IMR-90 (cell line): ENCODE data around the gene NPBWR2. TPM values are rescaled to one million over a fixed set of nuclear protein-coding genes. Genes with fewer than 3 reads are reported as not detected.
A peak's percentile ranks its signal among the peaks of the same experiment; 100 is the strongest.

Experiments
- ATAC-seq: fragments of 200-7000 bp; cut with Tn5 transposase; 2 replicates; pipeline ENCODE4 v1.9.1; 2020; ENCODE audit warnings: low read depth, mild to moderate bottlenecking, moderate library complexity
- BruUV-seq: library from RNA; stranded (reverse); fragments of 400-500 nt; replicated peaks from 2 replicates; lab custom pipeline; 2021; lab: Mats Ljungman, UMichigan
- CTCF ChIA-PET: fragments of 300-600 bp; formaldehyde crosslinking; extraction: SDS; loops from one replicate; lab custom pipeline; 2021; ENCODE audit warnings: antibody characterized with exemption; lab: Yijun Ruan, JAX
- POLR2A ChIA-PET: fragments of 300-600 bp; sonication (Branson Sonifier 250); formaldehyde crosslinking; loops from one replicate; lab custom pipeline; 2022; ENCODE audit warnings: antibody characterized with exemption; ENCODE audit not compliant: unreplicated experiment; lab: Charles Lee
- DNase-seq: peaks from one replicate; pipeline ENCODE4 v3.0.0; 2013
- H2AFZ ChIP-seq: replicated peaks from 2 replicates; pipeline ENCODE3; 2013; ENCODE audit warnings: low read length, mild to moderate bottlenecking; ENCODE audit not compliant: poor library complexity
- H2AK5ac ChIP-seq: 2 replicates; pipeline ENCODE4 v1.6.1; 2013; ENCODE audit warnings: low read depth, low read length, inconsistent platforms
- H2AK9ac ChIP-seq: replicated peaks from 2 replicates; pipeline ENCODE3; 2013; ENCODE audit warnings: mild to moderate bottlenecking, low read depth, low read length, moderate library complexity; ENCODE audit not compliant: poor library complexity
- H2BK120ac ChIP-seq: 2 replicates; pipeline ENCODE4 v1.6.1; 2013; ENCODE audit warnings: low read depth, low read length, inconsistent platforms
- H2BK15ac ChIP-seq: 3 replicates; pipeline ENCODE4 v1.6.1; 2013; ENCODE audit warnings: low read depth, low read length, inconsistent platforms
- H2BK20ac ChIP-seq: 2 replicates; pipeline ENCODE4 v1.6.1; 2013; ENCODE audit warnings: low read depth, mild to moderate bottlenecking, inconsistent platforms, low read length, moderate library complexity
- H2BK5ac ChIP-seq: 2 replicates; pipeline ENCODE4 v1.6.1; 2013; ENCODE audit warnings: mild to moderate bottlenecking, low read depth, low read length, inconsistent platforms; ENCODE audit not compliant: poor library complexity, severe bottlenecking
- H3K14ac ChIP-seq: replicated peaks from 2 replicates; pipeline ENCODE4 v1.6.1; 2013; ENCODE audit warnings: low read depth, low read length, inconsistent platforms
- H3K18ac ChIP-seq: 2 replicates; pipeline ENCODE4 v1.6.1; 2013; ENCODE audit warnings: low read depth, low read length, control low read depth
- H3K23ac ChIP-seq: 2 replicates; pipeline ENCODE4 v1.6.1; 2013; ENCODE audit warnings: low read depth, low read length, inconsistent platforms
- H3K27ac ChIP-seq: 2 replicates; pipeline ENCODE4 v1.5.1; 2013; ENCODE audit warnings: mild to moderate bottlenecking, control low read depth, low read length; ENCODE audit not compliant: insufficient read depth
- H3K27me3 ChIP-seq: 2 replicates; pipeline ENCODE4 v1.6.1; 2013; ENCODE audit warnings: low read length; ENCODE audit not compliant: control insufficient read depth, insufficient read depth
- H3K36me3 ChIP-seq: 2 replicates; pipeline ENCODE4 v1.6.1; 2013; ENCODE audit warnings: low read length, mixed read lengths; ENCODE audit not compliant: control insufficient read depth, insufficient read depth
- H3K4ac ChIP-seq: 2 replicates; pipeline ENCODE4 v1.6.1; 2013; ENCODE audit warnings: low read depth, low read length, inconsistent platforms
- H3K4me1 ChIP-seq: 2 replicates; pipeline ENCODE4 v1.6.1; 2013; ENCODE audit warnings: low read length, mixed read lengths; ENCODE audit not compliant: control insufficient read depth, insufficient read depth
- H3K4me2 ChIP-seq: 2 replicates; pipeline ENCODE4 v1.6.1; 2013; ENCODE audit warnings: low read depth, mild to moderate bottlenecking, control low read depth, low read length, moderate library complexity
- H3K4me3 ChIP-seq: 2 replicates; pipeline ENCODE4 v1.5.1; 2013; ENCODE audit warnings: low read depth, mild to moderate bottlenecking, control low read depth, low read length, moderate library complexity; ENCODE audit not compliant: insufficient read depth
- H3K56ac ChIP-seq: 2 replicates; pipeline ENCODE4 v1.6.1; 2013; ENCODE audit warnings: low read length, inconsistent platforms; ENCODE audit not compliant: insufficient read depth; ENCODE audit errors: extremely low read depth
- H3K79me1 ChIP-seq, 2 experiments: 2 replicates each; pipeline ENCODE4 v1.6.1; 2013; ENCODE audit warnings: low read length in 2 of 2, inconsistent platforms in 1 of 2, low read depth in 1 of 2
- H3K9ac ChIP-seq: 2 replicates; pipeline ENCODE4 v1.6.1; 2013; ENCODE audit warnings: low read depth, low read length, control low read depth
- H3K9me1 ChIP-seq: 2 replicates; pipeline ENCODE4 v1.6.1; 2013; ENCODE audit warnings: low read length, inconsistent platforms; ENCODE audit not compliant: insufficient read depth
- H3K9me3 ChIP-seq: 2 replicates; pipeline ENCODE4 v1.6.1; 2013; ENCODE audit warnings: low read length; ENCODE audit not compliant: control insufficient read depth, insufficient read depth
- H4K20me1 ChIP-seq: 2 replicates; pipeline ENCODE4 v1.6.1; 2013; ENCODE audit warnings: low read length, inconsistent platforms; ENCODE audit not compliant: insufficient read depth
- H4K5ac ChIP-seq: 2 replicates; pipeline ENCODE4 v1.6.1; 2013; ENCODE audit warnings: mild to moderate bottlenecking, low read depth, low read length, control low read depth
- H4K8ac ChIP-seq, 2 experiments: 2 replicates each; pipeline ENCODE4 v1.6.1; 2013; ENCODE audit warnings: low read depth in 2 of 2, low read length in 2 of 2, control low read depth in 1 of 2, inconsistent platforms in 1 of 2
- H4K91ac ChIP-seq: 2 replicates; pipeline ENCODE4 v1.6.1; 2013; ENCODE audit warnings: low read depth, low read length, inconsistent platforms; ENCODE audit not compliant: insufficient read depth
- CEBPB ChIP-seq: IDR thresholded peaks from 2 replicates; pipeline ENCODE4 v1.6.1; 2012; ENCODE audit warnings: low read depth, low read length, improper control_type of control experiment
- CHD1 ChIP-seq: IDR thresholded peaks from 2 replicates; pipeline ENCODE4 v1.6.1; 2012; ENCODE audit warnings: low read depth, low read length, improper control_type of control experiment
- ELK1 ChIP-seq: fragments of 150-350 bp; IDR thresholded peaks from 2 replicates; pipeline ENCODE4 v1.6.1; 2016; ENCODE audit warnings: low read depth, mild to moderate bottlenecking, low read length, moderate library complexity, borderline replicate concordance
- MAFK ChIP-seq: IDR thresholded peaks from 2 replicates; pipeline ENCODE4 v1.6.1; 2012; ENCODE audit warnings: low read depth, low read length, improper control_type of control experiment
- MAZ ChIP-seq: IDR thresholded peaks from 2 replicates; pipeline ENCODE4 v1.6.1; 2012; ENCODE audit warnings: low read depth, mild to moderate bottlenecking, low read length, improper control_type of control experiment, moderate library complexity, borderline replicate concordance
- MXI1 ChIP-seq: IDR thresholded peaks from 2 replicates; pipeline ENCODE4 v1.6.1; 2012; ENCODE audit warnings: low read depth, mild to moderate bottlenecking, low read length, moderate library complexity, borderline replicate concordance
- NFE2L2 ChIP-seq: fragments of 150-350 bp; IDR thresholded peaks from 2 replicates; pipeline ENCODE4 v1.6.1; 2016; ENCODE audit warnings: low read depth, mild to moderate bottlenecking, low read length
- RFX5 ChIP-seq: IDR thresholded peaks from 2 replicates; pipeline ENCODE4 v1.8.0; 2012; ENCODE audit warnings: low read depth, mild to moderate bottlenecking, low read length, moderate library complexity
- WGBS, 2 experiments: methylation state at CpG; one replicate each; pipeline versions ENCODE4 v1.1.5 to v1.1.7; 2013; ENCODE audit warnings: missing lambda C conversion rate in 2 of 2; ENCODE audit not compliant: insufficient read length in 1 of 2; ENCODE audit errors: extremely low coverage in 2 of 2; 5-methylcytosine and 5-hydroxymethylcytosine counted together
- dilution Hi-C: fragments of 300-500 bp; cut with HindIII; formaldehyde crosslinking; loops from one replicate; pipeline ENCODE4 v1.14.3; 2018; ENCODE audit warnings: low sequenced_read_pairs; ENCODE audit not compliant: unreplicated experiment
- in situ Hi-C: fragments of 300-500 bp; cut with MboI; formaldehyde crosslinking; loops from 3 replicates; pipeline ENCODE4 v1.14.3; 2019; ENCODE audit warnings: low sequenced_read_pairs, inconsistent platforms, mixed read lengths
- intact Hi-C: fragments of 100-400 bp; cut with micrococcal nuclease; formaldehyde crosslinking; loops from 2 replicates; pipeline ENCODE4 v1.10.0; 2022
- polyA plus RNA-seq, 3 experiments: library from polyadenylated mRNA; depleted of rRNA; stranded (reverse); fragments of >200 nt; gene quantifications; 2 replicates each; pipeline ENCODE4 v1.2.3, GENCODE V29; 2012; ENCODE audit warnings: low replicate concordance in 1 of 3
- total RNA-seq: library from RNA; depleted of rRNA; stranded (reverse); fragments of >200 nt; gene quantifications from 2 replicates; pipeline ENCODE4 v1.2.3, GENCODE V29; 2012

The NPBWR2 gene
- total and polyA plus RNA-seq, 2 of the 4 experiments (the other 2 are of a cell fraction), result not detected

DNA sequence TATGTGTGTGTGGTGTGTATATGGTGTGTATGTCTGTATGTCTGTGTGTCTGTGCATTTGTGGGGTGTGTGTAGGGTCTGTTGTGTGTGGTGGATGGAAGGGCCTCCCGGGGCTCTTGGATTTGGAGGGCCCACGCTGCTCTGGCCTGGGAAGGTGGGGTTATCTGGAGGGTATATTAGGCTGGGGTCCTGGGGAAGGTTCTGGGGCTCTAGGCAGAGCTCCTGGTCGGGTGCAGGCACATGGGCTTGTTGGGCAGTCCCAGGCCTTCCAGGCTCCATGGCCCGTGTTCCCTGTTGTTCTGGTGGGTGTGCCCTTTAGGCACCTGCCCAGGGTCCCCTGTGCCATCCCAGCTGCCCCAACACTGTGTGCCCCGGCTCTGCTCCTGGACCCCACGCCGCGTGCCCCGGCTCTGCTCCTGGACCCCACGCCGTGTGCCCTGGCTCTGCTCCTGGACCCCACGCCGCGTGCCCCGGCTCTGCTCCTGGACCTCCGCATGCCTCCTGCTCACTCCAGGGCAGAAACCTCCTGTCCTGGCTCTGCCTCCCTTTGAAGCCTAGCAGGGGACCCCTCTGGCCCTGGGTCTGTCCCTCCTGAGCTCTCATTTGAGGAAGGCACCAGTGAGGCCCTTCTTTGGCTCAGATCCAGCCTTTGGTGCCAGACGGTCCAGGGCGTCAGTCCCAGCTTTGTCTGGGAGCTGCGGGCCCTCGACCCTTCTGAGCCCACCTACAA lies 46.7 kb upstream of the NPBWR2 start:
- H4K20me1 ChIP-seq, result no peaks in the 10 kb centered on the region; the same call in 1 of the 2 replicates
- H3K36me3 ChIP-seq, result no peaks in the 10 kb centered on the region
- BruUV-seq, result no TSS peak
- CTCF ChIA-PET, result no interaction called here
- peaks cover 15% of the 10 kb centered on the region for H3K27me3 ChIP-seq
- H3K9me3 ChIP-seq, result no peaks in the 10 kb centered on the region
- no peak overlapping the region for H2AFZ ChIP-seq
- in situ Hi-C loops, result no loop called here
- DNase-seq, result no peak
- no peak overlapping the region for H3K4ac ChIP-seq
- no peak for TF ChIP-seq CEBPB
- no peak for TF ChIP-seq MAFK
- no peak for TF ChIP-seq RFX5
- TF ChIP-seq MXI1, result no peak
- no peak for TF ChIP-seq MAZ
- TF ChIP-seq NFE2L2, result no peak
- TF ChIP-seq CHD1, result no peak
- no peak for TF ChIP-seq ELK1
- H3K4me3 ChIP-seq, result no peak overlapping the region
- no peak overlapping the region for H2AK5ac ChIP-seq
- H3K4me1 ChIP-seq, result no peaks in the 10 kb centered on the region
- no peak overlapping the region for H3K27ac ChIP-seq
- no peak overlapping the region for H4K91ac ChIP-seq
- 79% methylated on average over 10 of the region's 20 CpGs; no CpG with 5 or more reads in 1 of the 2 experiments for WGBS, 2 experiments
- ATAC-seq, result no peak
- H2BK5ac ChIP-seq, result peak overlapping the region; percentile 69
- H2BK120ac ChIP-seq, result no peak overlapping the region
- intact Hi-C loops, result no loop called here
- no peak overlapping the region for H3K14ac ChIP-seq
- dilution Hi-C loops, result no loop called here
- H4K8ac ChIP-seq, result no peak overlapping the region
- H3K9me1 ChIP-seq, result peaks cover 3% of the 10 kb centered on the region; the same call in 1 of the 2 replicates
- H3K18ac ChIP-seq, result no peak overlapping the region
- no peak overlapping the region for H3K9ac ChIP-seq
- no peak overlapping the region for H4K5ac ChIP-seq
- POLR2A ChIA-PET, result no interaction called here
- H2AK9ac ChIP-seq, result no peak overlapping the region
- H3K23ac ChIP-seq, result no peak overlapping the region
- no peak overlapping the region for H2BK15ac ChIP-seq
- no peak overlapping the region for H3K4me2 ChIP-seq
- no peak overlapping the region for H2BK20ac ChIP-seq
- no peaks in the 10 kb centered on the region for H3K79me1 ChIP-seq
- H3K56ac ChIP-seq, result no peak overlapping the region
